Mesothelial cell of epicardium (in vitro differentiated cells): ENCODE data around the gene TMCO4. TPM values are rescaled to one million over a fixed set of nuclear protein-coding genes. Genes with fewer than 3 reads are reported as not detected.

Source experiments
- DNase-seq, 2 experiments: peaks; one replicate each; pipeline ENCODE4 v3.0.0; 2021; ENCODE audit warnings: low spot score in 2 of 2; ENCODE audit not compliant: unreplicated experiment in 2 of 2
- H3K27ac Mint-ChIP-seq: 2 replicates; pipeline ENCODE4 v1.8.0; 2021; ENCODE audit warnings: mixed read lengths
- H3K27me3 Mint-ChIP-seq: 2 replicates; pipeline ENCODE4 v1.8.0; 2021; ENCODE audit warnings: low read depth, mixed read lengths
- H3K36me3 Mint-ChIP-seq: 2 replicates; pipeline ENCODE4 v1.8.0; 2021; ENCODE audit warnings: mixed read lengths
- H3K4me1 Mint-ChIP-seq: 2 replicates; pipeline ENCODE4 v1.8.0; 2021; ENCODE audit warnings: mixed read lengths
- H3K4me3 Mint-ChIP-seq: 2 replicates; pipeline ENCODE4 v1.8.0; 2021; ENCODE audit warnings: mild to moderate bottlenecking, moderate library complexity, mixed read lengths
- H3K9me3 Mint-ChIP-seq: 2 replicates; pipeline ENCODE4 v1.8.0; 2021; ENCODE audit warnings: mixed read lengths
- CTCF ChIP-seq: fragments of 200-600 bp; sonication (generic); IDR thresholded peaks from one replicate; pipeline ENCODE4 v1.5.0; 2021; ENCODE audit warnings: antibody characterized with exemption; ENCODE audit not compliant: unreplicated experiment
- total RNA-seq: library from RNA; stranded (reverse); gene quantifications from 3 replicates; pipeline ENCODE4 v1.2.1, GENCODE V29; 2021

Gene TMCO4
- total RNA-seq, 1 donor from 2014 or later = 21.4 TPM

GRCh38 chr1:19688041-19688842 is 111.5 kb downstream of the TMCO4 start:
- Mint-ChIP-seq H3K4me1 (no peaks in the 10 kb centered on the region), H3K27me3 (no peaks in the 10 kb centered on the region), H3K27ac (no peak overlapping the region), H3K36me3 (peaks cover 2% of the 10 kb centered on the region), H3K4me3 (no peak overlapping the region), H3K9me3 (no peaks in the 10 kb centered on the region)
- no peak for TF ChIP-seq CTCF
- DNase-seq = no peak

- no peaks in the 10 kb centered on the region for H3K4me1 Mint-ChIP-seq
- H3K9me3 Mint-ChIP-seq = no peaks in the 10 kb centered on the region
- DNase-seq = no peak
- no peak overlapping the region for H3K27ac Mint-ChIP-seq
- no peak overlapping the region for H3K4me3 Mint-ChIP-seq
- H3K36me3 Mint-ChIP-seq = peaks cover 2% of the 10 kb centered on the region
- no peak for TF ChIP-seq CTCF
- no peaks in the 10 kb centered on the region for H3K27me3 Mint-ChIP-seq
Observed at GRCh38 chr1:19687414-19687813, 112.3 kb downstream of the TMCO4 start.

DNA sequence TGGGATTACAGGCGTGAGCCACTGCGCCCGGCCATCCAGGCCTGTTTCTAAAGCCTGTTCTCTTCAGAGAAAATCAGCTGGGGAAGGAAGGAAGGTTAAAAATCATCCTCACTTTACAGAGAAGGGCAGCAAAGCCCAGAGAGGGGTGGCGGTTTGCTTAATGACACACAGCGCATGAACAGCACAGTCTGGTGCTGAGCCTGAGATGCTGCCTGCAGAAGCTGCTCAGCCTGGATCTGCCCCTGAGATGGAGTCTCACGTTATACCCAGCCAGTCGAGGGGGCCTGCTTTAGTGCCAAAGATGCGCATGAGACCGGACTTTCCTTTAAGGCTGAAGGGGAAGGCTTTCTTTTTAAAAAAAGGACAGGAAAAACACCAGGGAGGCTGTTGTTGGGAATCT is 113.7 kb downstream of the TMCO4 start:
- no peak for DNase-seq
- Mint-ChIP-seq H3K9me3 (no peaks in the 10 kb centered on the region), H3K4me1 (no peaks in the 10 kb centered on the region), H3K4me3 (no peak overlapping the region), H3K27me3 (no peaks in the 10 kb centered on the region), H3K36me3 (peaks cover 2% of the 10 kb centered on the region), H3K27ac (no peak overlapping the region)
- no peak for TF ChIP-seq CTCF

DNA sequence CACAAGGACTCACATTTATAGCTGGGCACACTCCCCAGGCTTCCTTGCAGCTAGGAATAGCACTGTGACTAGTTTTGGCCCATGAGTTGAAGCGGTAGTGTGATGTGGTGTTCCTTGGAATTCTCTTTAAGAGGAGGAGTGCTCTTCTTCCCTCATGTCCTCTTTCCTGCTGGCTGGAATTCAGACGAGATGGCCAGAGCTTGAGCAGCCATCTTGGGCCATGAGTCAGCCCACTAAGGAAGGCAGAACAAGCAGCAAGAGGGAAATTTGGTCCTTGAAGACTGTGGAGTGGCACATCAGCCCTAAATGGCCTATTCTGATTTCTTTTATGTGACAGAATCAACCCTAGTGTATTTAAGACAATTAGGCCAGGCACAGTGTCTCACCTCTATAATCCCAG is 115.0 kb downstream of the TMCO4 start:
- no peak for DNase-seq
- Mint-ChIP-seq H3K9me3 (no peaks in the 10 kb centered on the region), H3K4me1 (no peaks in the 10 kb centered on the region), H3K27ac (no peak overlapping the region), H3K27me3 (no peaks in the 10 kb centered on the region), H3K4me3 (no peak overlapping the region), H3K36me3 (peaks cover 2% of the 10 kb centered on the region)
- TF ChIP-seq CTCF = no peak

- Mint-ChIP-seq H3K9me3 (no peaks in the 10 kb centered on the region), H3K27me3 (no peaks in the 10 kb centered on the region), H3K4me1 (no peaks in the 10 kb centered on the region), H3K4me3 (no peak overlapping the region), H3K36me3 (peaks cover 2% of the 10 kb centered on the region), H3K27ac (no peak overlapping the region)
- no peak for TF ChIP-seq CTCF
- DNase-seq = no peak
Observed at GRCh38 chr1:19683351-19683750, 116.4 kb downstream of the TMCO4 start.
